HepG2 (cell line): ENCODE results near the gene EFNA4. TPM values are rescaled to one million over a fixed set of nuclear protein-coding genes. Genes with fewer than 3 reads are reported as not detected.

Experiments
- ATM ChIP-seq: fragments of 450-650 bp; IDR thresholded peaks from 2 replicates; pipeline ENCODE4 v1.7.1; 2017; ENCODE audit warnings: mild to moderate bottlenecking, borderline replicate concordance
- BORCS8-MEF2B ChIP-seq: sonication (generic); formaldehyde crosslinking; IDR thresholded peaks from 2 replicates; pipeline ENCODE4 v1.8.0; 2022; ENCODE audit warnings: mild to moderate bottlenecking, missing genetic modification reagents
- CBX2 ChIP-seq, 2 experiments: fragments of 200-600 bp in 1 of 2; sonication (generic); formaldehyde crosslinking in 1 of 2; IDR thresholded peaks; 2 replicates each; pipeline versions ENCODE4 v1.7.0 to v1.8.1; 2018 to 2022; ENCODE audit warnings: low read depth in 2 of 2, low read length in 1 of 2, mild to moderate bottlenecking in 1 of 2, missing genetic modification reagents in 1 of 2
- DMTF1 ChIP-seq: sonication (generic); formaldehyde crosslinking; IDR thresholded peaks from 2 replicates; pipeline ENCODE4 v1.4.0; 2020; ENCODE audit warnings: mild to moderate bottlenecking, missing genetic modification reagents
- E2F2 ChIP-seq: sonication (generic); formaldehyde crosslinking; IDR thresholded peaks from 2 replicates; pipeline ENCODE4 v1.4.0; 2020; ENCODE audit warnings: missing genetic modification reagents, borderline replicate concordance
- ETS1 ChIP-seq: sonication (generic); formaldehyde crosslinking; IDR thresholded peaks from 2 replicates; pipeline ENCODE4 v1.4.0; 2020; ENCODE audit warnings: missing genetic modification reagents
- GMEB1 ChIP-seq: sonication (generic); formaldehyde crosslinking; IDR thresholded peaks from 2 replicates; pipeline ENCODE4 v1.5.1; 2020; ENCODE audit warnings: missing genetic modification reagents, mild to moderate bottlenecking, borderline replicate concordance
- HOXA3 ChIP-seq: sonication (generic); formaldehyde crosslinking; IDR thresholded peaks from 2 replicates; pipeline ENCODE4 v1.5.0; 2020; ENCODE audit warnings: missing genetic modification reagents
- IKZF1 ChIP-seq: fragments of 450-650 bp; IDR thresholded peaks from 2 replicates; pipeline ENCODE4 v1.7.1; 2016
- PAWR ChIP-seq: sonication (generic); formaldehyde crosslinking; IDR thresholded peaks from 2 replicates; pipeline ENCODE4 v1.4.0; 2020; ENCODE audit warnings: missing genetic modification reagents, mild to moderate bottlenecking, borderline replicate concordance
- SATB2 ChIP-seq: sonication (generic); formaldehyde crosslinking; IDR thresholded peaks from 2 replicates; pipeline ENCODE4 v1.5.0; 2020; ENCODE audit warnings: missing genetic modification reagents
- THYN1 ChIP-seq: sonication (generic); formaldehyde crosslinking; IDR thresholded peaks from 2 replicates; pipeline ENCODE4 v1.8.1; 2023; ENCODE audit warnings: low read depth, mild to moderate bottlenecking, moderate library complexity, missing genetic modification reagents, borderline replicate concordance
- ZNF280D ChIP-seq: sonication (generic); formaldehyde crosslinking; IDR thresholded peaks from 2 replicates; pipeline ENCODE4 v1.5.1; 2020; ENCODE audit warnings: mild to moderate bottlenecking, missing genetic modification reagents
- ZNF33B ChIP-seq: sonication (generic); formaldehyde crosslinking; IDR thresholded peaks from 2 replicates; pipeline ENCODE4 v1.5.1; 2020; ENCODE audit warnings: mild to moderate bottlenecking, missing genetic modification reagents
- ZNF441 ChIP-seq: sonication (generic); formaldehyde crosslinking; IDR thresholded peaks from 2 replicates; pipeline ENCODE4 v1.7.0; 2021; ENCODE audit warnings: missing genetic modification reagents, borderline replicate concordance
- ZNF530 ChIP-seq: sonication (generic); formaldehyde crosslinking; IDR thresholded peaks from 2 replicates; pipeline ENCODE4 v1.5.0; 2020; ENCODE audit warnings: low read depth, mild to moderate bottlenecking, missing genetic modification reagents
- ZNF746 ChIP-seq: sonication (generic); formaldehyde crosslinking; IDR thresholded peaks from 2 replicates; pipeline ENCODE4 v1.8.0; 2022; ENCODE audit warnings: mild to moderate bottlenecking, missing genetic modification reagents
- ZNF883 ChIP-seq: sonication (generic); formaldehyde crosslinking; IDR thresholded peaks from 2 replicates; pipeline ENCODE4 v1.5.1; 2020; ENCODE audit warnings: mild to moderate bottlenecking, missing genetic modification reagents; ENCODE audit errors: not compliant biosample characterization
- polyA plus RNA-seq, 8 experiments: library from polyadenylated mRNA; depleted of rRNA in 3 of 8; stranded (reverse) in 7 of 8; unstranded in 1 of 8; fragments of >200 nt; fragmentation: Illumina TruSeq in 4 of 8; extraction: Trizol in 4 of 8; gene quantifications; 2 replicates each; pipeline versions ENCODE4 v1.2.1 to v1.2.3, GENCODE V29; 2011 to 2016; ENCODE audit warnings: low read depth in 4 of 8, missing spikeins in 1 of 8, mixed read lengths in 1 of 8; ENCODE audit not compliant: insufficient read depth in 1 of 8
- total RNA-seq, 5 experiments: library from RNA; depleted of rRNA; stranded (reverse); fragments of >200 nt; fragmentation: Illumina TruSeq; extraction: Trizol; gene quantifications; 2 replicates each; pipeline ENCODE4 v1.2.3, GENCODE V29; 2016; ENCODE audit warnings: low read depth in 1 of 5

EFNA4 gene
- total and polyA plus RNA-seq, 2 of the 13 experiments (the other 11 are each of a cell fraction or from before 2014, with no cell fraction given), result 12.0 to 17.2 TPM

- TF ChIP-seq DMTF1 (CRISPR knock-in tag), result no peak
- TF ChIP-seq ZNF530 (CRISPR knock-in tag), result no peak
- TF ChIP-seq IKZF1, result no peak
- no peak for TF ChIP-seq ATM
- TF ChIP-seq CBX2 (IDR thresholded peaks at IDR 0.05; ENCODE audit: low read depth, low read length), result no peak
- 0 out of 2 replicates have a peak, but pooled peaks have one; percentile 68 for TF ChIP-seq CBX2 (CRISPR knock-in tag; IDR thresholded peaks at IDR 0.05; ENCODE audit: low read depth)
- TF ChIP-seq PAWR (CRISPR knock-in tag), result no peak
- no peak for TF ChIP-seq ZNF33B
- peak; percentile 90 for TF ChIP-seq HOXA3 (CRISPR knock-in tag)
- TF ChIP-seq ZNF883 (CRISPR knock-in tag), result no peak
- TF ChIP-seq ZNF441, result 0 out of 2 replicates have a peak, but pooled peaks have one; percentile 9
- no peak for TF ChIP-seq ETS1 (CRISPR knock-in tag)
- TF ChIP-seq ZNF746 (CRISPR knock-in tag), result peak; percentile 97
- TF ChIP-seq E2F2 (CRISPR knock-in tag), result 0 out of 2 replicates have a peak, but pooled peaks have one; percentile 19
- no peak for TF ChIP-seq SATB2 (CRISPR knock-in tag)
- no peak for TF ChIP-seq THYN1
- TF ChIP-seq ZNF280D (CRISPR knock-in tag), result no peak
- peak; percentile 64 for TF ChIP-seq GMEB1 (CRISPR knock-in tag)
- peak; percentile 92 for TF ChIP-seq BORCS8-MEF2B
Measured at GRCh38 chr1:155017041-155017945, 46.2 kb upstream of the EFNA4 start (continued).
